ENCODE results near the gene C17orf78. TPM values are rescaled to one million over a fixed set of nuclear protein-coding genes. Genes with fewer than 3 reads are reported as not detected.
A peak's percentile ranks its signal among the peaks of the same experiment; 100 is the strongest.

C17orf78 gene
- total and polyA plus RNA-seq, 2 of the 13 experiments (the other 11 are each of a cell fraction or from before 2014, with no cell fraction given): not detected

DNA sequence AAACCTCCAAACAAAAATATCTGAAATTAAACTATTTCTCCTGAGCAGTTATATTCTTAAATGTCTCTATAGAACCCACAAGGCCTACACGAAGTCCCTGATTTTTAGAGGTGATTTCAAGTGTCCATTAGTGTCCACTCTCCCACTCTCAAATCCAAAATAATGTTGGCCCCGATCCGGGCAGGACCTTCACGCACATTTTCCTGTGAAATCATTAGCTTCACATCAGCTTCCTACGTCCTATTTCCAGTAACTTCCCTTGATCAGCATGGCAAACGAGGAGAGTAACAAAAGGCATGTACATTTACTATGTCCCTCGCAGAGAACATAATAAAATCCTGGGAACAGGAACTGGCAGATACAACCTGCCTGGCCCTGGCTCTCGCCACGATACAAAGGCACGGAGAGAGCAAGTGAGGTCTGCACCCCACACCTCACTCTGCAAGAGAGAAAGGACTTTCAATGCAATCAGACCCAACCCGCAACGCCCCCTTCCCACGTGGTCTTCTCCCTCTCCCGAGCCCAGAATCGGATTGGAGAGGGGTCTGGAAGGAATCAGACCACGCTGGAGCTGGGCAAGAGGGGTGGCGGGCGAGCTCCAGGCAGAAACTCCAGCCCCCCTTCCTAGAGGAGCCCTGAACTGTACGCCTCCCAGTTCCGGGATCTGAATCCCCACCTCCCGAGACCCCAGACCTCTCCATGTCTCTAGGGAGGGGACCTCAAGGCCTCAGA lies 17.5 kb upstream of the C17orf78 start (continued):
- TF ChIP-seq NR1H2 (CRISPR knock-in tag; IDR thresholded peaks at IDR 0.05; ENCODE audit: borderline replicate concordance, low read depth) (no peak), ZNF382 (CRISPR knock-in tag; IDR thresholded peaks at IDR 0.05; ENCODE audit: borderline replicate concordance) (no peak), NPAS2 (CRISPR knock-in tag; IDR thresholded peaks at IDR 0.05; ENCODE audit: borderline replicate concordance) (no peak), ZNF652 (CRISPR knock-in tag; IDR thresholded peaks at IDR 0.05; ENCODE audit: borderline replicate concordance, low read depth) (no peak), KAT8 (CRISPR knock-in tag; IDR thresholded peaks at IDR 0.05) (no peak), NAIF1 (CRISPR knock-in tag; IDR thresholded peaks at IDR 0.05; ENCODE audit: borderline replicate concordance) (no peak), KAT2B (IDR thresholded peaks at IDR 0.05; ENCODE audit: borderline replicate concordance, low read depth, low read length) (no peak), ZMYM3 (CRISPR knock-in tag; IDR thresholded peaks at IDR 0.05) (no peak), CC2D1A (CRISPR knock-in tag; IDR thresholded peaks at IDR 0.05) (no peak), ZNF331 (CRISPR knock-in tag; IDR thresholded peaks at IDR 0.05) (peak; percentile 51; the same call in 1 of the 2 replicates), RXRA (CRISPR knock-in tag; IDR thresholded peaks at IDR 0.05) (no peak), NR3C1 (CRISPR knock-in tag; IDR thresholded peaks at IDR 0.05) (no peak), ZNF501 (CRISPR knock-in tag; IDR thresholded peaks at IDR 0.05) (peak; percentile 69; the same call in 1 of the 2 replicates), ZNF841 (CRISPR knock-in tag; IDR thresholded peaks at IDR 0.05; ENCODE audit: borderline replicate concordance) (no peak), SP5 (CRISPR knock-in tag; IDR thresholded peaks at IDR 0.05; ENCODE audit: borderline replicate concordance, low read depth) (no peak), MTA1 (CRISPR knock-in tag; IDR thresholded peaks at IDR 0.05; ENCODE audit: borderline replicate concordance) (no peak)
- TF ChIP-seq, protein P1, sequence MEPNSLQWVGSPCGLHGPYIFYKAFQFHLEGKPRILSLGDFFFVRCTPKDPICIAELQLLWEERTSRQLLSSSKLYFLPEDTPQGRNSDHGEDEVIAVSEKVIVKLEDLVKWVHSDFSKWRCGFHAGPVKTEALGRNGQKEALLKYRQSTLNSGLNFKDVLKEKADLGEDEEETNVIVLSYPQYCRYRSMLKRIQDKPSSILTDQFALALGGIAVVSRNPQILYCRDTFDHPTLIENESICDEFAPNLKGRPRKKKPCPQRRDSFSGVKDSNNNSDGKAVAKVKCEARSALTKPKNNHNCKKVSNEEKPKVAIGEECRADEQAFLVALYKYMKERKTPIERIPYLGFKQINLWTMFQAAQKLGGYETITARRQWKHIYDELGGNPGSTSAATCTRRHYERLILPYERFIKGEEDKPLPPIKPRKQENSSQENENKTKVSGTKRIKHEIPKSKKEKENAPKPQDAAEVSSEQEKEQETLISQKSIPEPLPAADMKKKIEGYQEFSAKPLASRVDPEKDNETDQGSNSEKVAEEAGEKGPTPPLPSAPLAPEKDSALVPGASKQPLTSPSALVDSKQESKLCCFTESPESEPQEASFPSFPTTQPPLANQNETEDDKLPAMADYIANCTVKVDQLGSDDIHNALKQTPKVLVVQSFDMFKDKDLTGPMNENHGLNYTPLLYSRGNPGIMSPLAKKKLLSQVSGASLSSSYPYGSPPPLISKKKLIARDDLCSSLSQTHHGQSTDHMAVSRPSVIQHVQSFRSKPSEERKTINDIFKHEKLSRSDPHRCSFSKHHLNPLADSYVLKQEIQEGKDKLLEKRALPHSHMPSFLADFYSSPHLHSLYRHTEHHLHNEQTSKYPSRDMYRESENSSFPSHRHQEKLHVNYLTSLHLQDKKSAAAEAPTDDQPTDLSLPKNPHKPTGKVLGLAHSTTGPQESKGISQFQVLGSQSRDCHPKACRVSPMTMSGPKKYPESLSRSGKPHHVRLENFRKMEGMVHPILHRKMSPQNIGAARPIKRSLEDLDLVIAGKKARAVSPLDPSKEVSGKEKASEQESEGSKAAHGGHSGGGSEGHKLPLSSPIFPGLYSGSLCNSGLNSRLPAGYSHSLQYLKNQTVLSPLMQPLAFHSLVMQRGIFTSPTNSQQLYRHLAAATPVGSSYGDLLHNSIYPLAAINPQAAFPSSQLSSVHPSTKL (CRISPR knock-in tag; IDR thresholded peaks at IDR 0.05): no peak
- TF ChIP-seq, protein P2, sequence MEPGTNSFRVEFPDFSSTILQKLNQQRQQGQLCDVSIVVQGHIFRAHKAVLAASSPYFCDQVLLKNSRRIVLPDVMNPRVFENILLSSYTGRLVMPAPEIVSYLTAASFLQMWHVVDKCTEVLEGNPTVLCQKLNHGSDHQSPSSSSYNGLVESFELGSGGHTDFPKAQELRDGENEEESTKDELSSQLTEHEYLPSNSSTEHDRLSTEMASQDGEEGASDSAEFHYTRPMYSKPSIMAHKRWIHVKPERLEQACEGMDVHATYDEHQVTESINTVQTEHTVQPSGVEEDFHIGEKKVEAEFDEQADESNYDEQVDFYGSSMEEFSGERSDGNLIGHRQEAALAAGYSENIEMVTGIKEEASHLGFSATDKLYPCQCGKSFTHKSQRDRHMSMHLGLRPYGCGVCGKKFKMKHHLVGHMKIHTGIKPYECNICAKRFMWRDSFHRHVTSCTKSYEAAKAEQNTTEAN (CRISPR knock-in tag; conservative IDR thresholded peaks at IDR 0.05): no peak
